Prostate gland (tissue), 2 donors: ENCODE results near the gene TBC1D22A.

Experiments used
- CTCF ChIP-seq, 4 experiments: fragments of 200-600 bp in 2 of 4; fragments of 450-650 bp in 2 of 4; sonication (generic) in 2 of 4; IDR thresholded peaks; 1 replicate in 3 of 4; 2 replicates in 1 of 4; pipeline ENCODE4 v1.5.1; 2016 to 2019; ENCODE audit warnings: antibody characterized with exemption in 4 of 4, mild to moderate bottlenecking in 2 of 4, moderate library complexity in 2 of 4
- POLR2AphosphoS5 ChIP-seq: sonication (generic); formaldehyde crosslinking; IDR thresholded peaks from one replicate; pipeline ENCODE4 v1.6.1; 2017; ENCODE audit warnings: antibody characterized with exemption

- TF ChIP-seq POLR2AphosphoS5 (no peak), CTCF (IDR thresholded peaks at IDR 0.05) (no peak)
Measured at GRCh38 chr22:46990937-46991550, 228.6 kb downstream of the TBC1D22A start.
